HepG2 (cell line): ENCODE measurements around the gene CCSER1. TPM values are rescaled to one million over a fixed set of nuclear protein-coding genes. Genes with fewer than 3 reads are reported as not detected.

Experiments
- ATAC-seq: fragments of 200-7000 bp; cut with Tn5 transposase; 3 replicates; pipeline ENCODE4 v1.9.1; 2020; ENCODE audit warnings: mild to moderate bottlenecking, moderate library complexity
- BruUV-seq: library from RNA; stranded (reverse); fragments of 400-500 nt; replicated peaks from 2 replicates; lab custom pipeline; 2021; lab: Mats Ljungman, UMichigan
- CTCF ChIA-PET: fragments of 300-600 bp; formaldehyde crosslinking; extraction: SDS; loops from one replicate; lab custom pipeline; 2021; ENCODE audit warnings: low total read pairs, inconsistent platforms, low intra/inter-chr PET ratio; lab: Yijun Ruan, JAX
- POLR2A ChIA-PET: fragments of 350-600 bp; sonication (Branson Sonifier 250); formaldehyde crosslinking; loops from one replicate; lab custom pipeline; 2020; ENCODE audit warnings: antibody characterized with exemption, inconsistent platforms; lab: Yijun Ruan, JAX
- DNase-seq: peaks from one replicate; pipeline ENCODE4 v3.0.0-alpha.2; 2015; ENCODE audit warnings: low spot score
- FAIRE-seq: peaks from 3 replicates; lab custom pipeline; 2011; peaks lifted over from hg19 to GRCh38; lab: Jason Lieb, UNC
- H2AFZ ChIP-seq: one replicate; pipeline ENCODE4 v1.6.1; 2011; ENCODE audit warnings: low read length, inconsistent platforms
- H3K27ac ChIP-seq: fragments of 300-600 bp; 3 replicates; pipeline ENCODE4 v1.8.0; 2011; ENCODE audit warnings: mixed run types, mild to moderate bottlenecking, mixed read lengths, low read length, inconsistent platforms; ENCODE audit not compliant: insufficient read depth; ENCODE audit errors: extremely low read length
- H3K27me3 ChIP-seq, 2 experiments: fragments of 200-600 bp in 1 of 2; 2 replicates in 1 of 2; 3 replicates in 1 of 2; pipeline versions ENCODE4 v1.6.0 to v1.8.0; 2011; ENCODE audit warnings: low read length in 2 of 2, mild to moderate bottlenecking in 2 of 2, moderate library complexity in 2 of 2, inconsistent platforms in 1 of 2; ENCODE audit not compliant: insufficient read depth in 2 of 2, control insufficient read depth in 1 of 2
- H3K36me3 ChIP-seq, 2 experiments: fragments of 200-600 bp in 1 of 2; replicated peaks in 1 of 2; 2 replicates in 1 of 2; 3 replicates in 1 of 2; pipeline versions ENCODE4 v1.5.1 to v1.8.0; 2011; ENCODE audit warnings: low read length in 2 of 2, inconsistent platforms in 1 of 2; ENCODE audit not compliant: insufficient read depth in 2 of 2, control insufficient read depth in 1 of 2
- H3K4me1 ChIP-seq: 2 replicates; pipeline ENCODE4 v1.5.1; 2012; ENCODE audit warnings: low read length, inconsistent platforms; ENCODE audit not compliant: insufficient read depth
- H3K4me2 ChIP-seq: 2 replicates; pipeline ENCODE4 v1.6.0; 2011; ENCODE audit warnings: low read depth, low read length, inconsistent platforms
- H3K4me3 ChIP-seq, 3 experiments: fragments of 200-600 bp in 1 of 3; sonication (generic), shearing (Covaris generic) in 1 of 3; replicated peaks in 1 of 3; 2 replicates each; pipeline ENCODE4 v1.5.1; 2011 to 2016; ENCODE audit warnings: low read length in 3 of 3, inconsistent platforms in 2 of 3, low read depth in 2 of 3, mild to moderate bottlenecking in 2 of 3, control low read depth in 1 of 3, mixed read lengths in 1 of 3; ENCODE audit not compliant: insufficient read depth in 1 of 3
- H3K79me2 ChIP-seq: one replicate; pipeline ENCODE4 v1.6.1; 2011; ENCODE audit warnings: low read length, inconsistent platforms; ENCODE audit not compliant: insufficient read depth
- H3K9ac ChIP-seq: 2 replicates; pipeline ENCODE4 v1.6.0; 2011; ENCODE audit warnings: mild to moderate bottlenecking, low read depth, low read length, inconsistent platforms; ENCODE audit not compliant: insufficient read depth
- H3K9me3 ChIP-seq: 2 replicates; pipeline ENCODE4 v1.5.1; 2012; ENCODE audit warnings: mild to moderate bottlenecking, low read length
- H4K20me1 ChIP-seq: 2 replicates; pipeline ENCODE4 v1.6.0; 2011; ENCODE audit warnings: inconsistent platforms, mild to moderate bottlenecking, low read length, moderate library complexity; ENCODE audit not compliant: insufficient read depth
- ARID2 ChIP-seq: sonication (generic); formaldehyde crosslinking; IDR thresholded peaks from 2 replicates; pipeline ENCODE4 v1.8.1; 2022; ENCODE audit warnings: mild to moderate bottlenecking, missing genetic modification reagents, borderline replicate concordance
- ATAD3A ChIP-seq: sonication (generic); formaldehyde crosslinking; IDR thresholded peaks from 2 replicates; pipeline ENCODE4 v1.4.0; 2020; ENCODE audit warnings: missing genetic modification reagents
- CENPX ChIP-seq: sonication (generic); formaldehyde crosslinking; IDR thresholded peaks from 2 replicates; pipeline ENCODE4 v1.9.0; 2021; ENCODE audit warnings: mild to moderate bottlenecking, missing genetic modification reagents, moderate library complexity
- MTF2 ChIP-seq: sonication (generic); formaldehyde crosslinking; IDR thresholded peaks from 2 replicates; pipeline ENCODE4 v1.5.0; 2020; ENCODE audit warnings: missing genetic modification reagents, borderline replicate concordance
- MXD4 ChIP-seq: IDR thresholded peaks from 2 replicates; pipeline ENCODE4 v1.6.1; 2016; ENCODE audit warnings: mild to moderate bottlenecking, missing biosample characterization, missing genetic modification reagents
- POLR2AphosphoS2 ChIP-seq: IDR thresholded peaks from 2 replicates; pipeline ENCODE4 v1.6.1; 2011; ENCODE audit warnings: low read depth, low read length, improper control_type of control experiment
- RBAK ChIP-seq: sonication (generic); formaldehyde crosslinking; IDR thresholded peaks from 2 replicates; pipeline ENCODE4 v1.5.1; 2020; ENCODE audit warnings: mild to moderate bottlenecking, missing genetic modification reagents
- RELA ChIP-seq: sonication (generic); formaldehyde crosslinking; IDR thresholded peaks from 2 replicates; pipeline ENCODE4 v1.4.0; 2020; ENCODE audit warnings: missing genetic modification reagents
- SIX1 ChIP-seq: sonication (generic); formaldehyde crosslinking; IDR thresholded peaks from 2 replicates; pipeline ENCODE4 v1.4.0; 2020; ENCODE audit warnings: missing genetic modification reagents, borderline replicate concordance
- THAP11 ChIP-seq: IDR thresholded peaks from 2 replicates; pipeline ENCODE4 v1.6.1; 2016; ENCODE audit warnings: missing biosample characterization, missing genetic modification reagents
- ZEB1 ChIP-seq: IDR thresholded peaks from 2 replicates; pipeline ENCODE4 v1.6.1; 2012; ENCODE audit warnings: mild to moderate bottlenecking, low read depth, inconsistent platforms; ENCODE audit not compliant: insufficient replicate concordance
- ZFP82 ChIP-seq: sonication (generic); formaldehyde crosslinking; IDR thresholded peaks from 2 replicates; pipeline ENCODE4 v1.5.1; 2020; ENCODE audit warnings: mild to moderate bottlenecking, missing genetic modification reagents, borderline replicate concordance
- ZNF24 ChIP-seq: fragments of 450-650 bp; IDR thresholded peaks from 2 replicates; pipeline ENCODE4 v1.6.1; 2017; ENCODE audit warnings: antibody characterized with exemption, mild to moderate bottlenecking
- ZNF253 ChIP-seq: sonication (generic); formaldehyde crosslinking; IDR thresholded peaks from 2 replicates; pipeline ENCODE4 v1.8.0; 2022; ENCODE audit warnings: mild to moderate bottlenecking, missing genetic modification reagents, borderline replicate concordance
- ZNF263 ChIP-seq: sonication (generic); formaldehyde crosslinking; IDR thresholded peaks from 2 replicates; pipeline ENCODE4 v1.4.0; 2020; ENCODE audit warnings: missing genetic modification reagents
- ZNF382 ChIP-seq: sonication (generic); formaldehyde crosslinking; IDR thresholded peaks from 2 replicates; pipeline ENCODE4 v1.5.0; 2020; ENCODE audit warnings: missing genetic modification reagents, mild to moderate bottlenecking, borderline replicate concordance
- ZNF597 ChIP-seq: sonication (generic); formaldehyde crosslinking; IDR thresholded peaks from 2 replicates; pipeline ENCODE4 v1.5.0; 2020; ENCODE audit warnings: missing genetic modification reagents
- ZNF724P ChIP-seq: sonication (generic); formaldehyde crosslinking; IDR thresholded peaks from 2 replicates; pipeline ENCODE4 v1.8.0; 2022; ENCODE audit warnings: missing genetic modification reagents, borderline replicate concordance
- ZSCAN31 ChIP-seq: sonication (generic); formaldehyde crosslinking; IDR thresholded peaks from 2 replicates; pipeline ENCODE4 v1.5.0; 2020; ENCODE audit warnings: low read depth, mild to moderate bottlenecking, missing genetic modification reagents
- WGBS: methylation state at CpG from one replicate; pipeline ENCODE4 v1.1.6; 2017; ENCODE audit warnings: low lambda C conversion rate; 5-methylcytosine and 5-hydroxymethylcytosine counted together
- in situ Hi-C: cut with HindIII; loops from 2 replicates; pipeline ENCODE4 v1.10.0; 2017; ENCODE audit warnings: low pct_unique_long_range_greater_than_20kb; ENCODE audit not compliant: extremely low pct_ligation_motif_present
- intact Hi-C: fragments of 100-400 bp; cut with micrococcal nuclease; formaldehyde crosslinking; loops from one replicate; pipeline ENCODE4 v1.10.0; 2022; ENCODE audit not compliant: unreplicated experiment
- polyA plus RNA-seq, 8 experiments: library from polyadenylated mRNA; depleted of rRNA in 3 of 8; stranded (reverse) in 7 of 8; unstranded in 1 of 8; fragments of >200 nt; fragmentation: Illumina TruSeq in 4 of 8; extraction: Trizol in 4 of 8; gene quantifications; 2 replicates each; pipeline versions ENCODE4 v1.2.1 to v1.2.3, GENCODE V29; 2011 to 2016; ENCODE audit warnings: low read depth in 4 of 8, missing spikeins in 1 of 8, mixed read lengths in 1 of 8; ENCODE audit not compliant: insufficient read depth in 1 of 8
- total RNA-seq, 5 experiments: library from RNA; depleted of rRNA; stranded (reverse); fragments of >200 nt; fragmentation: Illumina TruSeq; extraction: Trizol; gene quantifications; 2 replicates each; pipeline ENCODE4 v1.2.3, GENCODE V29; 2016; ENCODE audit warnings: low read depth in 1 of 5
- TF ChIP-seq, protein P1 (sequence below): sonication (generic); formaldehyde crosslinking; IDR thresholded peaks from 2 replicates; pipeline ENCODE4 v1.8.0; 2022; ENCODE audit warnings: mild to moderate bottlenecking, missing genetic modification reagents, moderate library complexity

CCSER1 gene
- total and polyA plus RNA-seq, 2 of the 13 experiments (the other 11 are each of a cell fraction or from before 2014, with no cell fraction given), result not detected

DNA sequence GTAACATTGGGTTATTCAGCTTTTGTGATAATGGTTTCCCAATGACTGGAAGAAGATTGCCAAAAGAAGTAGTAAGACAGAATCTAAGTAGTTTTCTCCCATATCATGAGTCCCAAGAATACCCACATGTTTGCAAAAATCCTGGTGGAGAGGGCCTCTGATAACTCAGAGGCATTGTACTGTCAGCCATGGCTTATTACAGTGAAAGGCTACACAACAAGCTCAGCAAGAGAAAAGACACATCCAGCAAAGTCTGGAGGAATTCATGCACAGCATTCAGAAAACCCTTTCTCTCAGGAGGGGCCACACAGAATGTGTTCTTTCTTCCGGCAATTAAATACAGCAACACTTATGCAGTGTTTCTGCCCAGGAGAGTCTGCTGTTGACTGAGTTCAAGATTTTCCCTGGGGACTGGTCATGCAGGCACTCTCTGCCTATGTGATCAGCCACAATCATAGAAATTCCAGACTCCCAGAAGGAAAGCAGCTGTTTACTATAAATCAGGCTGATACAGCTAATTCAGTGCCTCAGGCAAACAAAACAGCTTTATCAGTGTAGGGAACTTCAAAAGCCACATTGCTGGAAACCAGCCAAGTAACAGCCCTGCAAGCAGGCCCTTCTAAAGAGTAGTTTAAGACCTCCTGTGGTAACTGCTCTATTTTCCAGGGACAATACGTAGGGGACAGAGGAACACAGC is 937.1 kb downstream of the CCSER1 start:
- TF ChIP-seq SIX1 (CRISPR knock-in tag) (no peak), ZNF263 (CRISPR knock-in tag) (no peak)
- TF ChIP-seq, protein P1, sequence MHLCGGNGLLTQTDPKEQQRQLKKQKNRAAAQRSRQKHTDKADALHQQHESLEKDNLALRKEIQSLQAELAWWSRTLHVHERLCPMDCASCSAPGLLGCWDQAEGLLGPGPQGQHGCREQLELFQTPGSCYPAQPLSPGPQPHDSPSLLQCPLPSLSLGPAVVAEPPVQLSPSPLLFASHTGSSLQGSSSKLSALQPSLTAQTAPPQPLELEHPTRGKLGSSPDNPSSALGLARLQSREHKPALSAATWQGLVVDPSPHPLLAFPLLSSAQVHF, result no peak
- 28% methylated on average over 2 of the region's 2 CpGs for WGBS
- Histone ChIP-seq H3K27me3 (no peaks in the 10 kb centered on the region), H3K36me3 (no peaks in the 10 kb centered on the region), H3K4me2 (no peak overlapping the region), H2AFZ (no peak overlapping the region), H3K4me1 (no peaks in the 10 kb centered on the region), H4K20me1 (no peaks in the 10 kb centered on the region), H3K9me3 (no peaks in the 10 kb centered on the region), H3K9ac (no peak overlapping the region), H3K27ac (no peak overlapping the region), H3K79me2 (no peaks in the 10 kb centered on the region), H3K4me3 (no peak overlapping the region)
- CTCF ChIA-PET, result no interaction called here
- ATAC-seq (no peak), DNase-seq (peak; percentile 7), FAIRE-seq (no peak)
- in situ Hi-C loops, result no loop called here
- POLR2A ChIA-PET, result no interaction called here
- no TSS peak for BruUV-seq
- intact Hi-C loops, result no loop called here

- no peak for FAIRE-seq
- no TSS peak for BruUV-seq
- H3K9me3 ChIP-seq, result no peaks in the 10 kb centered on the region
- intact Hi-C loops, result no loop called here
- DNase-seq, result no peak
- no peaks in the 10 kb centered on the region for H3K79me2 ChIP-seq
- H3K27me3 ChIP-seq, result no peaks in the 10 kb centered on the region
- no peaks in the 10 kb centered on the region for H4K20me1 ChIP-seq
- H2AFZ ChIP-seq, result no peak overlapping the region
- WGBS, result 0% methylated on average over 2 of the region's 2 CpGs
- TF ChIP-seq ZNF24 (no peak), ZEB1 (no peak), POLR2AphosphoS2 (no peak), MTF2 (no peak), ZNF382 (CRISPR knock-in tag) (no peak), ZSCAN31 (CRISPR knock-in tag) (no peak), ZNF597 (CRISPR knock-in tag) (no peak), CENPX (no peak), THAP11 (CRISPR knock-in tag) (no peak), RELA (CRISPR knock-in tag) (no peak), ZFP82 (CRISPR knock-in tag) (no peak), ZNF253 (CRISPR knock-in tag) (no peak), ZNF724P (CRISPR knock-in tag) (no peak), RBAK (CRISPR knock-in tag) (no peak), ARID2 (CRISPR knock-in tag) (no peak), MXD4 (CRISPR knock-in tag) (no peak), ATAD3A (CRISPR knock-in tag) (no peak)
- TF ChIP-seq, all 625 proteins: peak for 0
- CTCF ChIA-PET, result no interaction called here
- Histone ChIP-seq H3K4me1 (no peaks in the 10 kb centered on the region), H3K36me3 (no peaks in the 10 kb centered on the region), H3K4me3 (no peak overlapping the region), H3K9ac (no peak overlapping the region), H3K27ac (no peak overlapping the region), H3K4me2 (no peak overlapping the region)
- no peak for ATAC-seq
- POLR2A ChIA-PET, result no interaction called here
- in situ Hi-C loops, result no loop called here
Measured at GRCh38 chr4:91065117-91065516, 937.9 kb downstream of the CCSER1 start.
